Activated T-cell treated with anti-CD3 and anti-CD28 coated beads, Interleukin-2, amount 50 U/mL, for 1 hour (primary cell): ENCODE measurements around the gene CD180.

Experiments
- DNase-seq: peaks from one replicate; pipeline ENCODE4 v3.0.0-alpha.2; 2020

Gene CD180

GRCh38 chr5:67156976-67157583 is 39.5 kb downstream of the CD180 start:
- DNase-seq: peak; percentile 60

- DNase-seq: no peak
Measured at GRCh38 chr5:67154556-67155206, 41.9 kb downstream of the CD180 start.

DNA sequence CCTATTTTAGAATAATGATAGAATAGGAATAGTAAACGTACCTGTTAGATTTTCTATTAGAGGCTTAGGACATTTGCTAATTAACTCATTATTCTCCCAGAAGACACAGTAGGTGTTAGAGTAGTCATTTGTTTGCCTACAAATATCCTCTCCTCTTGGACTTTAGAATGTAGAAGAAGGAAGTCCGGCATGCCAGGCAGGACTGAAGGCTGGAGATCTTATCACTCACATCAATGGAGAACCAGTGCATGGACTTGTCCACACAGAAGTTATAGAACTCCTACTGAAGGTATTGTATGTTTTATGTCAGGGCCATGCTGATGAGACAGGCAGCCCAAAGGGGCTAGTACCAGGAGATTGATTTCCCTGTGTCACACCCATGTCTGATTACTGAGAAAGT is 43.3 kb downstream of the CD180 start:
- no peak for DNase-seq

DNA sequence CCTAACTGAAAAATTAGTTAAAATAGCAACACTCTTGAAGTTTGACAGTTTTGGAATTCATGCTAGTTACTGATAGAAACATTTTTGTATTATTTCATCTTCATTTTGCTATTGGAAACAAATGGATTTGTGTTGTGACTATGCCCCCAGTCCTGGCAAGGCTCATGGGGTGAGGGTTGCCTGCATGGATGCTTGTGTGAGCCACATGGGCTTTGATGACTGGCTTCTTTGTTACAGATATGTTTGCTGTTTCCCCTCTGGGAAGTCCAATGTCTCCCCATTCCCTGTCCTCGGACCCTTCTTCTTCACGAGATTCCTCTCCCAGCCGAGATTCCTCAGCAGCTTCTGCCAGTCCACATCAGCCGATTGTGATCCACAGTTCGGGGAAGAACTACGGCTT is 44.2 kb downstream of the CD180 start:
- DNase-seq: no peak

- DNase-seq: no peak
Measured at GRCh38 chr5:67149951-67150523, 46.6 kb downstream of the CD180 start.

GRCh38 chr5:67149057-67149950 is 47.3 kb downstream of the CD180 start:
- DNase-seq: no peak

GRCh38 chr5:67147760-67148159 is 48.8 kb downstream of the CD180 start:
- DNase-seq: no peak

DNA sequence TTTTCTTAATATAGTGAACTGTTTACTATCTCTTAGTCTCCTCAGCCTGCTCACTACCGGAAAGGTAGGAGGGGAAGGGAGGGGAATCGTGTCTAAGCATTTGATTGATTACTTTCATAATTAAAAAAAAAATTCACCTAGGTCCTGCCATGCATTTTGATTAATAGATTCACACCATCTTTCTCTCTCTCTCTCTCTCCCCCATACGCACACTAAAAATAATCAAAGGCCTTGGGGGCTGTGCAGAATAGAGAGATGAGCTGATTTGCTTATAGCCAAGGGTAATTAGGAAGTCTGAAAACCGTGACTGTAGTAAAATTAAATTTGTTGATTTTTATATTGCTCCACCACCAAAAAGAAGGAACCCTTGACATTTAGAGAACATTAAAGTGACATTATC is 49.6 kb downstream of the CD180 start:
- DNase-seq: no peak

DNA sequence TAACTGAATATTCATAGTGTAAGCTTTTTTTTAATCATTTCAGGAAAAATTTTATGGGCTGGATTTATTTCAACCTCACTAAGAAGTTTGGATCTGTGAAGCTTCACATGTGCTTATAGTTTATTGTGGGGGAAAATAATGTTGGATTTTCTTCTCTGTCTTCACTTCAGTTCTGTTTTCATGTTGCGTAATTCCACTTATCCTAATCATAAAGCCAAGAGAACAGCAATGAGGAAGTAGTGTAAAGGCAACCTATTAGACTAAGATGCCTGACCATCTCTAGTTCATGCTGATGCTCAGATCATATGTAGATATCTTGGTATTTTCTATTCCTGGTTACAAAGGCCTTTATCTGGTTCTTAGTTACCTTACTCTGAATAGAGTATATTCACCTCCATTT is 50.0 kb downstream of the CD180 start:
- no peak for DNase-seq

DNA sequence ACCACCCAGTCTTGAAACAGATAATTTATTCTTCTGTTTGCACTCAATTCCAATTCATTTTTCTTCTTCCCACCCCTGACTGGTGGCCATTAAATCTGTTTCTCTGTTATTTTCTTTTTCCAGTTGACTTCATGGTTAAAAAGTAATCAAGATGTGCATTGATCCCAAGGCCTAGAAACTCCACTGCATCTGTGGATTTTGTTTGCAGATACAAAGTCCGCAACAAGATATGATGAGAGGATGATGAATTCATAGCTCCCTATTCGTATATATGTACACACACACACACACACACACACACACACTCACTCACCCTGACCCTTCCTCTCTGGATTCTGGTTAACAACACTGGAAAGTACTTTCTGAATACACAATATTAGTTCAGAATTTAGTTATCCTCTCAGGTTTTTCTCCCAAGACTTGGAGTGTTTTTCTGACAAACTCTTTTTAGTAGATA is 52.4 kb downstream of the CD180 start:
- no peak for DNase-seq

DNA sequence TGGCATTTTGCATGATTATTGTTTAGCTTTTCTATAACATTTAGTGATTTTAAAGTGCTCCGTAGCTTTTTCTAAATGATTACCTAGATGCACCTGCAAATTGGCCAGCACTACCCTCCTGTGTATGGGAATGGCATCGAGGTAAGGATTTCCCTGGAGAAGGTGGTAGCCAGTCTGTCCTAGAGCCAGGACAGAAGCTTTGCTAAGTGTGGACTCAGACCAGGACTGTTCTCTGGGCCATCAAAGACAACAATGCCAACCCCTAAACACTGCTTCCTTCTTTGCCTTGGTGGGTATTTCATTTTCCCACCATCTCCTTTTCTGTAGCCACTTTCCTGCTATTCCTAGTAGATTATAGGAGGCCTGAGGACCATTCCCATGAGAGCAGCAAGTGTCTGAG is 53.0 kb downstream of the CD180 start:
- DNase-seq: no peak

GRCh38 chr5:67142816-67143215 is 53.8 kb downstream of the CD180 start:
- no peak for DNase-seq

DNA sequence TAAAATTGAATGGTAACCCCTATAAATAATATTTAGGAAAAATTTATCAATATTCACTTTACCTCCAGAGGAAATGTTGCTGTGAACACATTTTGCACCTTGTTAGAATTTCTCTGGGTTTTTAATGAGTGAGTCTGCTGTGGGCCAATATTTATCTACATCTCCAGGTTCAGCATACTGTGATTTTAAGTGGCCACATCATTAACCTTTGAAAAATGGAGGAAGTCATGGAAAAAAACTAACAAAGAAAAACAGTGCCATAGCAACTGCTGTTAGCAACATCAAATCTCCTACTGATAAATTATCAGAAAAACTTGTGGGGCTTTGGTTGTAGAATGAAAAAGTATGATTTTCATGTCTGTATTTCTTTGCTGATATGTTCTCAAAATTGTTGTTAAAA is 55.0 kb downstream of the CD180 start:
- no peak for DNase-seq

DNA sequence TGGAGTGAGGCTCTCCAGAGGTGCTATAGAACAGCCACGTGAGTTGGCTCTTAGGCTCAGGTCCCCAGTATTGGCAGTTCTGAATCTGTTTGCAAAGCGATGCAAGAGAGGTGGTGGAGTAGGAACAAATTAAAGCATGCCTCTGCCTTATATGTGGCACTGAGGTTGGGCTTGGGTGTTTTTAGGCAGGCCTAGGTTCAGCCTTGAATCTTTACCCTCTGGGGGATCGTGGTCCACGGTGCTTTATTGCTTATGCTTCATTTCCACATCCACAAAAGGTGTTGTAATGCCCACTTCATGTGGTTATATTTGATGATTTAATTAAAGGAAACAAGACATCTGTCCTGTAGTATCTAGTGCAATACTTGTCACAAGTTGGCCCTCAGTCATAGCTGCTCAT is 56.2 kb downstream of the CD180 start:
- no peak for DNase-seq

GRCh38 chr5:67139030-67139429 is 57.6 kb downstream of the CD180 start:
- DNase-seq: no peak

DNA sequence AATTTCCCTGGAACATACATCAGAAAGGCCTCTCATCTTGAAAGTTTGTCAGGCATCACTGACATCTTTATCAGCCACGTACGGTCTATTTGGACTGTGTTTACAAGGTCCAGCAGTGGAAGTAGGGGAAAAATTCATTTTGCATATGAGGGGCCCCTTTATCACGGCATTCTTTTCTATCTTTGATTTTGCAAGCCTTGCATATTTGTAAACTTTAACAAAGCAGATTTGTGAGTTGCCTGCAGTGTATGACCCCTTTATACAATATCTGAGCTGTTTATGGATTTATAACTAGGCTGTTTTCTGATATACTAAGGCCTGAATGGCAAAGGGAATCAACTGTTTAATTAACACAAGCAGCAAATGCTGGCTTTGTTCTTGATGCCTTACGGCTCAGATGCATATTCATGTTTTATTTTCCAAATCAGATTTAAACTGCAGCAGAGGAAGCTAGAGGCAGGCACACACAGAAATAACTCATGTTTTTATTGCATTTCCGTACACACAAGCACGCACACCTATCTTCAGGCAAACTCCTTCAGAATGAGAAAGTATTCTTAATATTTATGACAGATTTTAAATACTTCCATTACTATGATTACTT is 61.1 kb downstream of the CD180 start:
- no peak for DNase-seq

- no peak for DNase-seq
Measured at GRCh38 chr5:67133776-67134175, 62.8 kb downstream of the CD180 start.

DNA sequence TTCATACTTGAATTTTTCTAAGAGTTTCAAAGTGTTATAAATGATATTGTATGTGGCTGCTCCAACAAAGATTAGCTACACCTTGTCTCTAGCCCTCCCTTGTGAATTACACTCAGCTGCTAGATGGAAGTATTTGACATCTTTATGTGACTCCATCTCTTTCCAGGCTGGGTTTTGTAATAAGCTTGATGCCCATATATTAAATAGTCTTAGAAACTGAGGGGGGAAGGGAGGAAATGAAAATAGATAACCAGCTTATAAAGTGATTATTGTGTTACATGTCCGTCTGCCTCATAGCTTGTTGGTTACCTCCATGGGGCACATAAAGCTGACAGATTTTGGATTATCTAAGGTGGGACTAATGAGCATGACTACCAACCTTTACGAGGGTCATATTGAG is 63.4 kb downstream of the CD180 start:
- DNase-seq: no peak

DNA sequence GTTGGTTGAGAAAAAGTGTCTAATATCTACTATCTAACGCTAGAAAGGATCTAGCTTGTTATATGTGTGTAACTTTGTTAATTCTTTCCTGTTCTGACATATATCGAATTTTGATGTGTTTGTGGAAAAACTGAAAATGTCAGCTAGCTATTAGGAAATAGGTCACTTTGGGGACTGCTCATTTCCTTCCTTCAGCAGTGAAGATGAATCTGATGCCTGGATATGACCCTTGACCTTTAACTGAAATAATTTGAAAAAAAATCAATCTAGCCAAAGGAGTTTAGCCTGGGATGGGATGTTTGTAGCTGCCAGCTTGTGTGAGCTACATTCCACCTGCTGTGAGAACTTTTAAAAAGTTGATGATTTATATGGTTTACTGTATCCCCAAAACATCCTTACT is 66.8 kb downstream of the CD180 start:
- DNase-seq: no peak
